MCF 10A (cell line): ENCODE results near the gene ZNF827. TPM values are rescaled to one million over a fixed set of nuclear protein-coding genes. Genes with fewer than 3 reads are reported as not detected.

Experiments
- BruUV-seq: library from RNA; stranded (reverse); fragments of 400-500 nt; replicated peaks from 2 replicates; lab custom pipeline; 2021; lab: Mats Ljungman, UMichigan
- CTCF ChIA-PET: fragments of 300-600 bp; sonication (Branson Sonifier 250); formaldehyde crosslinking; extraction: SDS; loops from one replicate; lab custom pipeline; 2021; ENCODE audit warnings: antibody characterized with exemption, inconsistent platforms; lab: Yijun Ruan, JAX
- POLR2A ChIA-PET: fragments of 300-600, 350-650 bp; sonication (Branson Sonifier 250); formaldehyde crosslinking; extraction: SDS; loops from one replicate; lab custom pipeline; 2020; ENCODE audit warnings: antibody characterized with exemption, inconsistent platforms; lab: Yijun Ruan, JAX
- DNase-seq: peaks from one replicate; pipeline ENCODE4 v3.0.0-alpha.2; 2018; ENCODE audit not compliant: unreplicated experiment
- H3K27ac Mint-ChIP-seq: one replicate; pipeline ENCODE4 v1.8.0; 2022; ENCODE audit warnings: mild to moderate bottlenecking, low read depth, mixed read lengths; ENCODE audit not compliant: unreplicated experiment
- H3K27me3 Mint-ChIP-seq: one replicate; pipeline ENCODE4 v1.8.0; 2022; ENCODE audit warnings: mixed read lengths; ENCODE audit not compliant: insufficient read depth, unreplicated experiment
- H3K36me3 Mint-ChIP-seq: one replicate; pipeline ENCODE4 v1.8.0; 2022; ENCODE audit warnings: mild to moderate bottlenecking, moderate library complexity, mixed read lengths; ENCODE audit not compliant: insufficient read depth, unreplicated experiment
- H3K4me1 Mint-ChIP-seq: one replicate; pipeline ENCODE4 v1.8.0; 2022; ENCODE audit warnings: mixed read lengths; ENCODE audit not compliant: insufficient read depth, unreplicated experiment
- H3K4me3 Mint-ChIP-seq: one replicate; pipeline ENCODE4 v1.8.0; 2022; ENCODE audit warnings: mild to moderate bottlenecking, moderate library complexity, mixed read lengths; ENCODE audit not compliant: unreplicated experiment
- H3K9me3 Mint-ChIP-seq: one replicate; pipeline ENCODE4 v1.8.0; 2022; ENCODE audit warnings: mixed read lengths; ENCODE audit not compliant: unreplicated experiment
- intact Hi-C: fragments of 100-400 bp; cut with micrococcal nuclease; formaldehyde crosslinking; loops from 2 replicates; pipeline ENCODE4 v1.14.1; 2022
- total RNA-seq: library from RNA; stranded (reverse); gene quantifications from 2 replicates; pipeline ENCODE4 v1.2.3, GENCODE V29; 2022
- TF ChIP-seq, protein P1 (sequence below): fragments of 200-600 bp; IDR thresholded peaks from one replicate; pipeline ENCODE4 v1.8.0; 2022; ENCODE audit warnings: antibody characterized with exemption, mild to moderate bottlenecking; ENCODE audit not compliant: unreplicated experiment

The ZNF827 gene
- total RNA-seq, 1 experiment from 2014 or later = 11.3 TPM

DNA sequence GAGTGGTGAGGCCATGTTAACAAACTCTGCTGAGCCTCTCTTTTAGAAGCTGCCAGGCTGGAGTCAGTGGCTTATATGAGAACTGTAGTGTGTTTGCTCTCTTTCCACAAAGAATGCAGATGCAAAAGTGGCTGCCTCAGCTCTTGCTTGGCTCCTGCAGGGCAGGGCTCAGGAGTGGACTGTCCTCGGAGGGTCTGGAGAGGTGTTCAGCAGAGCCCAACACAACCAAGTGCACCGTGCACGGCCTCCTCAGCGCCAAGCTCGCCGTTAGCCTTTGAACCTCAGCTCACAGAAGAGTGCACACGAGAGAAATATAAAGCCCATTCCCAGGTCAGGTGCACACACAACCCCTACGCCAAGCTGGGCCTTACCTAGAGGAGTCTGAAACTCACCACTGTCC is 175.9 kb downstream of the ZNF827 start:
- no peaks in the 10 kb centered on the region for H3K4me1 Mint-ChIP-seq
- DNase-seq = no peak
- no peaks in the 10 kb centered on the region for H3K9me3 Mint-ChIP-seq
- no peak overlapping the region for H3K4me3 Mint-ChIP-seq
- no peak overlapping the region for H3K27ac Mint-ChIP-seq
- intact Hi-C loops = no loop called here
- H3K27me3 Mint-ChIP-seq = no peaks in the 10 kb centered on the region
- POLR2A ChIA-PET = no interaction called here
- TF ChIP-seq, protein P1, sequence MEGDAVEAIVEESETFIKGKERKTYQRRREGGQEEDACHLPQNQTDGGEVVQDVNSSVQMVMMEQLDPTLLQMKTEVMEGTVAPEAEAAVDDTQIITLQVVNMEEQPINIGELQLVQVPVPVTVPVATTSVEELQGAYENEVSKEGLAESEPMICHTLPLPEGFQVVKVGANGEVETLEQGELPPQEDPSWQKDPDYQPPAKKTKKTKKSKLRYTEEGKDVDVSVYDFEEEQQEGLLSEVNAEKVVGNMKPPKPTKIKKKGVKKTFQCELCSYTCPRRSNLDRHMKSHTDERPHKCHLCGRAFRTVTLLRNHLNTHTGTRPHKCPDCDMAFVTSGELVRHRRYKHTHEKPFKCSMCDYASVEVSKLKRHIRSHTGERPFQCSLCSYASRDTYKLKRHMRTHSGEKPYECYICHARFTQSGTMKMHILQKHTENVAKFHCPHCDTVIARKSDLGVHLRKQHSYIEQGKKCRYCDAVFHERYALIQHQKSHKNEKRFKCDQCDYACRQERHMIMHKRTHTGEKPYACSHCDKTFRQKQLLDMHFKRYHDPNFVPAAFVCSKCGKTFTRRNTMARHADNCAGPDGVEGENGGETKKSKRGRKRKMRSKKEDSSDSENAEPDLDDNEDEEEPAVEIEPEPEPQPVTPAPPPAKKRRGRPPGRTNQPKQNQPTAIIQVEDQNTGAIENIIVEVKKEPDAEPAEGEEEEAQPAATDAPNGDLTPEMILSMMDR = no peak
- CTCF ChIA-PET = interaction anchor here (0.6 kb wide), 1 partner anchor 21 kb away, joined by 3 read pairs; no protein-coding TSS in a partner anchor
- BruUV-seq = no TSS peak
- H3K36me3 Mint-ChIP-seq = peaks cover 49% of the 10 kb centered on the region

DNA sequence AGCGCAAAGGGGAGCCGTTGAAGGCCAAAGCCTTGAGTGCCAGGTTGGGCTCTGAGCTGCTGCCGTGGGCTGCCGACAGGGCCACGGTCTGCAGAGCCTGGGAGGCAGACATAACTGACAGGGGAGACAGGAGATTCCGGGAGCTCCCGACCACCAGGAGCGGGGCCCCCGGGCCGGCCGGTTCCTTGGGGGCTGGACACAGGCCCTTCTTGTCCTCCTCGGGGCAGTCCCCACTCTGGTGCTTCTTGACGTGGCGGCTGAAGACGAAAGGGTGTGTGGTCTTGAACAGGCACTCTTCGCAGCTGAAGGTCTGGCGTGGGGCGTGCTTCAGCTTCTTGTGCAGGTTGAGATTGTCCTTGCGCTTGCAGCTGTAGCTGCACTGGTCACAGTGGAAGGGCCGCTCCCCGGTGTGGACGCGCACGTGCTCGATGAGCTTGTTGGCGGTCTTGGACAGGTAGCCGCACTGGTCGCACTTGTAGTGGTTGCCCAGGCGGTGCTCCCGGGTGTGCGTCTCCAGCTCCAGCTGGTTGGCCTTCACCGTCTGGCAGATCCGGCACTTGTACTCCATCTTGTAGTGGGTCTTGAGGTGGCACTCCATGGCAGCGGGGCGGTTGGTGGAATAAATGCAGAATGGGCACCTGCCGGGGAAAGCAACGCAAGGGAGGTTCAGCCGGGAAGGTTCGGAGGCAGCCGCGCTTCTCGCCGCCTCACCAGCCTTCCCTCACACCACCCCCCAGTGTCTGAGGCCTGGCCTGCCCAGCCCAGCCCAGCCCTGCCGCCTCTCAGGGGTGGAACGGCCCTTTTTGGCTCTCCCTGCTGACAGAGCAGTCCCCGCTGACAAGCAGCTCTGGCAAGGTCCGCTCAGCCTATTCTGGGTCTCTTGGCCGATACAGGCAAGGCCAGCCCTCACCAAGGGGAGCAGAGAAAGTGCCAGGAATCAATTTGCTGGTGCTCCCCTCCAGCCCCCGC is 177.4 kb downstream of the ZNF827 start:
- Mint-ChIP-seq H3K36me3 (peaks cover 49% of the 10 kb centered on the region), H3K27me3 (no peaks in the 10 kb centered on the region), H3K4me1 (no peaks in the 10 kb centered on the region), H3K27ac (no peak overlapping the region), H3K4me3 (no peak overlapping the region), H3K9me3 (no peaks in the 10 kb centered on the region)
- CTCF ChIA-PET = interaction anchor here (0.7 to 1.3 kb wide), 2 partner anchors 22 to 30 kb away, joined by 4 to 6 read pairs; no protein-coding TSS in a partner anchor
- no peak for DNase-seq
- BruUV-seq = no TSS peak
- TF ChIP-seq, protein P1 = no peak
- intact Hi-C loops = no loop called here
- POLR2A ChIA-PET = interaction anchor here (0.6 kb wide), 1 partner anchor 12 kb away, joined by 3 read pairs; no protein-coding TSS in a partner anchor

DNA sequence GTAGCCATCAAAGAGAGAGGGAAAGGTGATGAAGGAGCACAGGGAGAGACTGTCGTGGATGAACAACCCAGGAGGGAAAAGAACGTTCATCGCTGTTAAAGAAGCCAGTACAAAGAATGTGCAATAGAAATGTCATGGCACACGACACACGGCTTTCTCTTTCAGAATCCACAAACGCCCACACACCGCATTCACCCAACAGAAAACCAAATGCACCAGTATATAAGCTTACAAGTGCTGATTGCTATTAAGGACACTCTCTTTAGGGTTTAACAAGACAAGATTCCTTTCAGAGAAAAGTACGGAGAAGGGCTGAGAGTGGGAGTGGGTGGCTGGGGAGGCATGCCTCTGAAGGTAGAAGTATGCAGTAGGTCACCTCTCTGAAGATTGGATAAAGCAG is 178.4 kb downstream of the ZNF827 start:
- POLR2A ChIA-PET = no interaction called here
- Mint-ChIP-seq H3K4me1 (no peaks in the 10 kb centered on the region), H3K4me3 (no peak overlapping the region), H3K27ac (no peak overlapping the region), H3K36me3 (peaks cover 49% of the 10 kb centered on the region), H3K27me3 (no peaks in the 10 kb centered on the region), H3K9me3 (no peaks in the 10 kb centered on the region)
- CTCF ChIA-PET = interaction anchor here (1.3 kb wide), 1 partner anchor 21 kb away, joined by 4 read pairs; no protein-coding TSS in a partner anchor
- intact Hi-C loops = no loop called here
- TF ChIP-seq, protein P1 = no peak
- no TSS peak for BruUV-seq
- no peak for DNase-seq

DNA sequence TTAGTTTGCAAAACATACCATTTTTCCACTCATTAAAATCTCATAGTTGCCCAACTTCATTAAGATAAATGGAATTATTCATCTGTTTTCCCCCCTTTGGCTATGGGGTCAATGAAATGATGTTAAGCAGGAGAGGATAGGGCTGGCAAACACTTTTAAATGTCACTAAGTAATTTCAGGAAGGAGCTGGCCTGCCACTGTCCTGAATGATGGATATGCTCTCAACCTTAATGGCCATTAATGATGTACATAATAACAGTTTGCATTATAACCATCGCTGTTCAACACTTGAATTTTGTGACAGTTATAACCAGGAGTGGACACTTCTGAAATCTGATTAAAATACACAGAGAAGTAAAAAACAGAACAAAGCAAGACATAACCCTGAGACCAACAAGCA is 181.4 kb downstream of the ZNF827 start:
- Mint-ChIP-seq H3K4me3 (no peak overlapping the region), H3K36me3 (peaks cover 26% of the 10 kb centered on the region), H3K27ac (no peak overlapping the region), H3K27me3 (no peaks in the 10 kb centered on the region), H3K4me1 (no peaks in the 10 kb centered on the region), H3K9me3 (no peaks in the 10 kb centered on the region)
- no TSS peak for BruUV-seq
- DNase-seq = no peak
- CTCF ChIA-PET = no interaction called here
- intact Hi-C loops = no loop called here
- POLR2A ChIA-PET = no interaction called here
- TF ChIP-seq, protein P1 = no peak
